K562 (cell line): ENCODE measurements around the gene CHMP3. TPM values are rescaled to one million over a fixed set of nuclear protein-coding genes. Genes with fewer than 3 reads are reported as not detected.

Source experiments
- ATAC-seq: fragments of 200-7000 bp; cut with Tn5 transposase; 3 replicates; pipeline ENCODE4 v1.9.1; 2020; ENCODE audit warnings: moderate library complexity
- BruUV-seq: library from RNA; stranded (reverse); fragments of 400-500 nt; replicated peaks from 2 replicates; lab custom pipeline; 2021; lab: Mats Ljungman, UMichigan
- CTCF ChIA-PET: fragments of 300-600 bp; formaldehyde crosslinking; extraction: SDS; loops from one replicate; lab custom pipeline; 2021; ENCODE audit warnings: low intra/inter-chr PET ratio; lab: Yijun Ruan, JAX
- POLR2A ChIA-PET: fragments of 300-600, 350-650 bp; sonication (Branson Sonifier 250); formaldehyde crosslinking; extraction: SDS; loops from one replicate; lab custom pipeline; 2021; ENCODE audit warnings: antibody characterized with exemption, inconsistent platforms; lab: Yijun Ruan, JAX
- DNase-seq, 4 experiments: peaks; one replicate each; pipeline versions ENCODE4 v3.0.0 to v3.0.0-alpha.2; 2011 to 2018; ENCODE audit warnings: low spot score in 3 of 4, mixed read lengths in 3 of 4; ENCODE audit errors: extremely low read depth in 1 of 4
- FAIRE-seq: peaks from 2 replicates; lab custom pipeline; 2011; peaks lifted over from hg19 to GRCh38; lab: Jason Lieb, UNC
- H2AFZ ChIP-seq: 2 replicates; pipeline ENCODE4 v1.6.0; 2011; ENCODE audit warnings: low read depth, low read length, control low read depth, inconsistent platforms
- H3K27ac ChIP-seq: fragments of 200-600 bp; 3 replicates; pipeline ENCODE4 v1.8.0; 2011; ENCODE audit warnings: low read depth, mild to moderate bottlenecking, control low read depth, inconsistent platforms, low read length, moderate library complexity, mixed read lengths; ENCODE audit errors: extremely low read depth
- H3K27me3 ChIP-seq, 2 experiments: fragments of 300-600 bp in 1 of 2; 2 replicates in 1 of 2; 3 replicates in 1 of 2; pipeline versions ENCODE4 v1.6.0 to v1.8.0; 2011; ENCODE audit warnings: inconsistent platforms in 2 of 2, low read length in 2 of 2, mild to moderate bottlenecking in 1 of 2, mixed read lengths in 1 of 2, moderate library complexity in 1 of 2; ENCODE audit not compliant: control insufficient read depth in 2 of 2, insufficient read depth in 2 of 2
- H3K36me3 ChIP-seq: fragments of 300-600 bp; 3 replicates; pipeline ENCODE4 v1.8.0; 2011; ENCODE audit warnings: mild to moderate bottlenecking, low read length, inconsistent platforms; ENCODE audit not compliant: control insufficient read depth, insufficient read depth
- H3K4me1 ChIP-seq, 2 experiments: fragments of 200-600 bp in 1 of 2; replicated peaks in 1 of 2; 2 replicates in 1 of 2; 3 replicates in 1 of 2; pipeline versions ENCODE4 v1.5.1 to v1.8.0; 2011; ENCODE audit warnings: inconsistent platforms in 2 of 2, low read length in 2 of 2, mild to moderate bottlenecking in 1 of 2, mixed read lengths in 1 of 2, moderate library complexity in 1 of 2; ENCODE audit not compliant: control insufficient read depth in 2 of 2, insufficient read depth in 2 of 2
- H3K4me2 ChIP-seq: 2 replicates; pipeline ENCODE4 v1.6.1; 2011; ENCODE audit warnings: low read length, control low read depth, inconsistent platforms, mixed read lengths; ENCODE audit not compliant: insufficient read depth
- H3K4me3 ChIP-seq: fragments of 200-600 bp; sonication (generic), shearing (Covaris generic); 2 replicates; pipeline ENCODE4 v1.5.1; 2016; ENCODE audit warnings: control low read depth, inconsistent platforms
- H3K79me2 ChIP-seq: fragments of 200-600 bp; 3 replicates; pipeline ENCODE4 v1.8.0; 2011; ENCODE audit warnings: low read length, inconsistent platforms; ENCODE audit not compliant: control insufficient read depth, insufficient read depth
- H3K9ac ChIP-seq, 2 experiments: 2 replicates each; pipeline versions ENCODE4 v1.6.0 to v1.6.1; 2011; ENCODE audit warnings: low read depth in 2 of 2, low read length in 2 of 2, control low read depth in 1 of 2, inconsistent platforms in 1 of 2, mild to moderate bottlenecking in 1 of 2, mixed read lengths in 1 of 2; ENCODE audit not compliant: insufficient read depth in 1 of 2
- H3K9me1 ChIP-seq: one replicate; pipeline ENCODE4 v1.6.0; 2011; ENCODE audit warnings: inconsistent platforms, mild to moderate bottlenecking, low read length, moderate library complexity; ENCODE audit not compliant: control insufficient read depth, insufficient read depth
- H3K9me3 ChIP-seq: replicated peaks from 2 replicates; pipeline ENCODE4 v1.5.1; 2011; ENCODE audit warnings: low read depth, low read length, inconsistent platforms; ENCODE audit not compliant: control insufficient read depth, insufficient read depth
- H4K20me1 ChIP-seq: replicated peaks from 2 replicates; pipeline ENCODE4 v1.6.1; 2011; ENCODE audit warnings: low read length, inconsistent platforms, mixed read lengths; ENCODE audit not compliant: control insufficient read depth, insufficient read depth
- ARID4B ChIP-seq: sonication (generic); formaldehyde crosslinking; IDR thresholded peaks from 2 replicates; pipeline ENCODE4 v1.8.0; 2022; ENCODE audit warnings: mild to moderate bottlenecking, missing genetic modification reagents
- ATF6 ChIP-seq: sonication (generic); formaldehyde crosslinking; IDR thresholded peaks from 2 replicates; pipeline ENCODE4 v1.4.0; 2020; ENCODE audit warnings: mild to moderate bottlenecking, missing genetic modification reagents
- CBX8 ChIP-seq: fragments of 200-600 bp; sonication (generic); IDR thresholded peaks from 2 replicates; pipeline ENCODE4 v1.6.1; 2012; ENCODE audit warnings: borderline replicate concordance, mixed run types, low read depth, mild to moderate bottlenecking, moderate library complexity, mixed read lengths, low read length, control low read depth, inconsistent platforms; ENCODE audit not compliant: poor library complexity, severe bottlenecking; ENCODE audit errors: extremely low read depth
- CC2D1A ChIP-seq: fragments of 450-650 bp; IDR thresholded peaks from 2 replicates; pipeline ENCODE4 v1.6.1; 2017; ENCODE audit warnings: mild to moderate bottlenecking
- ELF4 ChIP-seq: fragments of 450-650 bp; formaldehyde crosslinking; IDR thresholded peaks from 2 replicates; pipeline ENCODE4 v1.4.0; 2022; ENCODE audit warnings: missing genetic modification characterization
- FOXA3 ChIP-seq, 2 experiments: fragments of 450-650 bp in 1 of 2; sonication (generic) in 1 of 2; formaldehyde crosslinking; IDR thresholded peaks in 1 of 2; conservative IDR thresholded peaks in 1 of 2; 2 replicates each; pipeline versions ENCODE4 v1.4.0 to v1.8.0; 2020 to 2022; ENCODE audit warnings: mild to moderate bottlenecking in 2 of 2, missing genetic modification reagents in 1 of 2
- FOXM1 ChIP-seq, 2 experiments: fragments of 450-650 bp in 1 of 2; sonication (generic) in 1 of 2; formaldehyde crosslinking in 1 of 2; IDR thresholded peaks; 2 replicates each; pipeline versions ENCODE4 v1.6.1 to v1.9.0; 2017 to 2022; ENCODE audit warnings: low read depth in 2 of 2, mild to moderate bottlenecking in 2 of 2, missing genetic modification reagents in 1 of 2, moderate library complexity in 1 of 2
- MCM7 ChIP-seq, 2 experiments: fragments of 450-650 bp; IDR thresholded peaks; 2 replicates each; pipeline ENCODE4 v1.6.1; 2016 to 2018
- NONO ChIP-seq, 2 experiments: fragments of 200-400 bp in 1 of 2; fragments of 450-650 bp in 1 of 2; formaldehyde crosslinking in 1 of 2; IDR thresholded peaks; 2 replicates each; pipeline ENCODE4 v1.6.1; 2017; ENCODE audit warnings: low read depth in 2 of 2, mild to moderate bottlenecking in 2 of 2, moderate library complexity in 2 of 2, low read length in 1 of 2
- NR1H2 ChIP-seq: sonication (generic); formaldehyde crosslinking; IDR thresholded peaks from 2 replicates; pipeline ENCODE4 v1.4.0; 2020; ENCODE audit warnings: mild to moderate bottlenecking, missing genetic modification reagents
- TCFL5 ChIP-seq: fragments of 250-450 bp; sonication (Bioruptor Pico); conservative IDR thresholded peaks from 2 replicates; pipeline ENCODE4 v1.6.1; 2021; ENCODE audit warnings: mild to moderate bottlenecking, moderate library complexity, matching md5 sums
- TEAD1 ChIP-seq, 2 experiments: fragments of 450-650 bp in 1 of 2; sonication (generic) in 1 of 2; formaldehyde crosslinking; IDR thresholded peaks; 2 replicates each; pipeline versions ENCODE4 v1.4.0 to v1.8.0; 2020 to 2022; ENCODE audit warnings: mild to moderate bottlenecking in 2 of 2, missing genetic modification reagents in 1 of 2
- ZBTB7A ChIP-seq: IDR thresholded peaks from 2 replicates; pipeline ENCODE4 v1.6.1; 2011; ENCODE audit warnings: low read depth, mild to moderate bottlenecking, low read length, moderate library complexity, borderline replicate concordance; ENCODE audit not compliant: control insufficient read depth
- ZNF134 ChIP-seq: fragments of 250-450 bp; sonication (Bioruptor Pico); conservative IDR thresholded peaks from 2 replicates; pipeline ENCODE4 v1.4.0; 2020
- WGBS: fragments of 100-300 bp; shearing (Covaris generic); methylation state at CpG from one replicate; pipeline ENCODE4 v1.1.6; 2016; ENCODE audit warnings: low coverage, mixed read lengths; ENCODE audit not compliant: insufficient coverage; ENCODE audit errors: missing lambda C conversion rate; 5-methylcytosine and 5-hydroxymethylcytosine counted together
- in situ Hi-C: fragments of 300-500 bp; cut with MboI; formaldehyde crosslinking; loops from 4 replicates; pipeline ENCODE4 v1.15.0; 2018; ENCODE audit warnings: inconsistent platforms, mixed read lengths
- intact Hi-C: fragments of 100-400 bp; cut with micrococcal nuclease; formaldehyde crosslinking; loops from 2 replicates; pipeline ENCODE4 v1.14.2; 2022
- polyA plus RNA-seq, 8 experiments: library from polyadenylated mRNA; depleted of rRNA in 4 of 8; stranded (reverse) in 5 of 8; unstranded in 3 of 8; fragments of >200 nt; fragmentation: Nextera tagmentation in 2 of 8; fragmentation: Illumina TruSeq in 1 of 8; extraction: Ambion mirVana in 2 of 8; extraction: Trizol in 1 of 8; gene quantifications; 2 replicates each; pipeline versions ENCODE4 v1.2.1 to v1.2.3, GENCODE V29; 2011 to 2014; ENCODE audit warnings: inconsistent platforms in 1 of 8, missing spikeins in 1 of 8
- total RNA-seq, 7 experiments: library from RNA; depleted of rRNA in 6 of 7; stranded (reverse); fragments of >200 nt in 6 of 7; fragmentation: Illumina TruSeq in 2 of 7; extraction: Trizol in 2 of 7; gene quantifications; 2 replicates each; pipeline versions ENCODE4 v1.2.1 to v1.2.3, GENCODE V29; 2011 to 2021; ENCODE audit warnings: low replicate concordance in 1 of 7

Gene CHMP3
- total and polyA plus RNA-seq, 9 of the 15 experiments (the other 6 are each of a cell fraction or from before 2014, with no cell fraction given): 20.6 to 52.5 (median 31.7) TPM

- TF ChIP-seq ATF6 (CRISPR knock-in tag): 0 out of 2 replicates have a peak, but pooled peaks have one; percentile 64
- no peak for TF ChIP-seq TCFL5
- TF ChIP-seq TEAD1 (CRISPR knock-in tag; IDR thresholded peaks at IDR 0.05): peak in 1 of 2 experiments; percentile 52; a peak in 1 of 4 replicates
- no peak for TF ChIP-seq CBX8
- no peak for TF ChIP-seq ZBTB7A
- TF ChIP-seq FOXM1 (IDR thresholded peaks at IDR 0.05; ENCODE audit: low read depth): no peak
- no peak for TF ChIP-seq FOXM1 (CRISPR knock-in tag; IDR thresholded peaks at IDR 0.05; ENCODE audit: low read depth)
- peak in 1 of 2 experiments; percentile 72; a peak in 1 of 4 replicates for TF ChIP-seq MCM7 (IDR thresholded peaks at IDR 0.05)
Observed at GRCh38 chr2:86563650-86564061, 413 bp upstream of the CHMP3 start (continued).

GRCh38 chr2:86562485-86562921, 740 bp downstream of the CHMP3 start:
- no peaks in the 10 kb centered on the region for H3K9me1 ChIP-seq
- 2% methylated on average over 16 of the region's 16 CpGs for WGBS
- DNase-seq (no peak), ATAC-seq (no peak; the same call in 2 of the 3 replicates), FAIRE-seq (no peak)
- no TSS peak for BruUV-seq
- in situ Hi-C loops: no loop called here
- peak overlapping the region; percentile 92 for H3K4me2 ChIP-seq
- H3K27me3 ChIP-seq: no peaks in the 10 kb centered on the region
- peak overlapping the region; percentile 99 to 100 for H3K9ac ChIP-seq
- POLR2A ChIA-PET: interaction anchor here (0.7 to 1.0 kb wide), 3 partner anchors 9 to 14 kb away, joined by 3 to 4 read pairs (median 3); no protein-coding TSS in a partner anchor
- intact Hi-C loops: no loop called here
- H4K20me1 ChIP-seq: no peaks in the 10 kb centered on the region
- CTCF ChIA-PET: no interaction called here
- peaks cover 47% of the 10 kb centered on the region for H3K79me2 ChIP-seq
- H3K9me3 ChIP-seq: peaks cover 10% of the 10 kb centered on the region
- H3K27ac ChIP-seq: peak overlapping the region; percentile 100
- peak overlapping the region; percentile 100 for H2AFZ ChIP-seq
- peaks cover 0 to 17% of the 10 kb centered on the region in 2 experiments; a peak in 3 of 5 replicates for H3K4me1 ChIP-seq
- peaks cover 5% of the 10 kb centered on the region; the same call in 2 of the 3 replicates for H3K36me3 ChIP-seq
- peak overlapping the region; percentile 74 for H3K4me3 ChIP-seq
- 0 out of 4 replicates have a peak, but pooled peaks of 1 of the 2 experiments have one; percentile 15 for TF ChIP-seq FOXA3 (CRISPR knock-in tag; conservative IDR thresholded peaks at IDR 0.05 in 1 of 2, IDR thresholded peaks at IDR 0.05 in 1 of 2)
- TF ChIP-seq CC2D1A: peak; percentile 28
- no peak for TF ChIP-seq NR1H2 (CRISPR knock-in tag)
- 0 out of 2 replicates have a peak, but pooled peaks have one; percentile 9 for TF ChIP-seq ELF4 (CRISPR knock-in tag)
- TF ChIP-seq ZNF134: no peak; the same call in 1 of the 2 replicates
- 0 out of 2 replicates have a peak, but pooled peaks have one; percentile 25 for TF ChIP-seq ARID4B
- TF ChIP-seq NONO (IDR thresholded peaks at IDR 0.05; ENCODE audit: low read depth in 2 of 2, low read length in 1 of 2): no peak
